NT2/D1 (cell line): ENCODE data around the gene PCOLCE2.

ENCODE experiments used
- SUZ12 ChIP-seq: IDR thresholded peaks from 2 replicates; pipeline ENCODE4 v1.6.1; 2011; ENCODE audit not compliant: insufficient read length, insufficient read depth; ENCODE audit errors: extremely low read depth
- YY1 ChIP-seq: IDR thresholded peaks from 2 replicates; pipeline ENCODE4 v1.6.1; 2011; ENCODE audit not compliant: insufficient read length, insufficient read depth
- ZNF274 ChIP-seq: IDR thresholded peaks from 2 replicates; pipeline ENCODE4 v1.6.1; 2011; ENCODE audit warnings: mild to moderate bottlenecking, low read depth, low read length

DNA sequence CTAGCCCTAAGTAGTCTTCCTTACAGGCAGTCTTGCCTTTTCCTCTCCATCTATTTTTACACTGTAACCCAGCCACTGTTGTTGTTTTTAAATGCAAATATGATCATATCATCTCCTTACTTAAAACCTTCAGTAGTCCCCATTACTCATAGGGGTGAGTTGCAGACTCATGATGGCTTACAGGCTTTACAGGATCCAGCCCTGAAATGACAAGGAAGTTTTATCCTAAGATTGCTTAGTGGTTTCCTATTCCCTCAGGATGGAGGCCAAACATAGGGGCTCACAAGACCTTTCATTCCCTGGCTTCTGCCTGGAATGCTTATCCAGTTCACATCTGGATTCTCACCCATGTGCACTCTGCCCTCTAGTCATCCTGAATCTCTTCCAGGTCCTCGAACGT is 27.7 kb upstream of the PCOLCE2 start:
- TF ChIP-seq YY1 (no peak), SUZ12 (no peak), ZNF274 (no peak)
